Astrocyte (in vitro differentiated cells and primary cell): ENCODE measurements around the gene ATP8A1.

ENCODE experiments used
- EZH2 ChIP-seq: IDR thresholded peaks from 2 replicates; pipeline ENCODE4 v1.6.1; 2012; ENCODE audit warnings: mild to moderate bottlenecking, low read length, inconsistent platforms; ENCODE audit not compliant: insufficient read depth
- TF ChIP-seq, protein P1 (sequence below): IDR thresholded peaks from 2 replicates; pipeline ENCODE4 v1.5.1; 2011; ENCODE audit warnings: low read depth, mild to moderate bottlenecking, inconsistent platforms, low read length, moderate library complexity; ENCODE audit not compliant: insufficient read depth

DNA sequence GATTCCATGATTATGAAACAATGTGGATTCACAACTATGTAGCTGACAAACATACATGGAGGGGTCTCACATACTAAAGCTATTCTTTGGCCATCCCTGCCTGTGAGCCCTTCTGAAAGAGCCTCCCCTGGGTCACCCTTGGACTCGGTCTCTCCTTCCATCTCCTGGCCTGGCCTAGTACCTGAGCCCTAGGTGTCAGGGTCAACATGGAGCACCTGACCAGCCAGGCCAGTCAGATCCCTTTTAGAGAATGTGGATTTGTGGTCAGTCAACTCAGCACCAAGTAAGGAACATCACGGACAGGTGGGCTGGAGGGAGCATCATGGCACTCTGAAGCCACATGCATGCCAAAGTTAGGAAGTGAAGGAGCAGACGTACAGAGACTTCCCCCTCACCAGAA is 16.3 kb downstream of the ATP8A1 start:
- TF ChIP-seq, protein P1, sequence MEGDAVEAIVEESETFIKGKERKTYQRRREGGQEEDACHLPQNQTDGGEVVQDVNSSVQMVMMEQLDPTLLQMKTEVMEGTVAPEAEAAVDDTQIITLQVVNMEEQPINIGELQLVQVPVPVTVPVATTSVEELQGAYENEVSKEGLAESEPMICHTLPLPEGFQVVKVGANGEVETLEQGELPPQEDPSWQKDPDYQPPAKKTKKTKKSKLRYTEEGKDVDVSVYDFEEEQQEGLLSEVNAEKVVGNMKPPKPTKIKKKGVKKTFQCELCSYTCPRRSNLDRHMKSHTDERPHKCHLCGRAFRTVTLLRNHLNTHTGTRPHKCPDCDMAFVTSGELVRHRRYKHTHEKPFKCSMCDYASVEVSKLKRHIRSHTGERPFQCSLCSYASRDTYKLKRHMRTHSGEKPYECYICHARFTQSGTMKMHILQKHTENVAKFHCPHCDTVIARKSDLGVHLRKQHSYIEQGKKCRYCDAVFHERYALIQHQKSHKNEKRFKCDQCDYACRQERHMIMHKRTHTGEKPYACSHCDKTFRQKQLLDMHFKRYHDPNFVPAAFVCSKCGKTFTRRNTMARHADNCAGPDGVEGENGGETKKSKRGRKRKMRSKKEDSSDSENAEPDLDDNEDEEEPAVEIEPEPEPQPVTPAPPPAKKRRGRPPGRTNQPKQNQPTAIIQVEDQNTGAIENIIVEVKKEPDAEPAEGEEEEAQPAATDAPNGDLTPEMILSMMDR: no peak
- no peak for TF ChIP-seq EZH2
